Heart left ventricle (tissue), 16 donors: ENCODE data around the gene BANK1. TPM values are rescaled to one million over a fixed set of nuclear protein-coding genes. Genes with fewer than 3 reads are reported as not detected.
"Not testable (repeated sequence)": the region's sequence is repeated elsewhere in the genome, so short reads cannot be mapped to it uniquely, and the experiment has no call there.

Experiments
- ATAC-seq, 4 donors: fragments of 200-7000 bp; cut with Tn5 transposase; one replicate each; pipeline ENCODE4 v1.9.1; 2020 to 2022; ENCODE audit warnings: moderate library complexity in 4 of 4, mild to moderate bottlenecking in 3 of 4, moderate number of reproducible peaks in 1 of 4
- DNase-seq, 5 donors: peaks; one replicate each; pipeline ENCODE4 v3.0.0-alpha.2; 2020
- H3K27ac ChIP-seq, 12 donors: fragments of 200-600 bp; sonication (generic) in 4 of 12; one replicate each; pipeline versions ENCODE4 v1.5.0 to v1.8.0; 2016 to 2022; ENCODE audit warnings: mild to moderate bottlenecking in 2 of 12
- H3K27me3 ChIP-seq, 9 donors: fragments of 200-600 bp; sonication (generic) in 2 of 9; one replicate each; pipeline versions ENCODE4 v1.5.1 to v1.8.0; 2016 to 2022; ENCODE audit warnings: mild to moderate bottlenecking in 3 of 9
- H3K36me3 ChIP-seq, 9 donors: fragments of 200-600 bp; sonication (generic) in 2 of 9; one replicate each; pipeline versions ENCODE4 v1.5.0 to v1.8.0; 2018 to 2022; ENCODE audit warnings: mild to moderate bottlenecking in 2 of 9
- H3K4me1 ChIP-seq, 12 donors: fragments of 200-600 bp; sonication (generic) in 4 of 12; one replicate each; pipeline versions ENCODE4 v1.5.0 to v1.8.0; 2016 to 2022; ENCODE audit warnings: mild to moderate bottlenecking in 3 of 12
- H3K4me3 ChIP-seq, 12 donors: fragments of 200-600 bp; sonication (generic) in 4 of 12; one replicate each; pipeline versions ENCODE4 v1.5.0 to v1.8.0; 2017 to 2022; ENCODE audit warnings: mild to moderate bottlenecking in 9 of 12, moderate library complexity in 4 of 12
- H3K9me3 ChIP-seq, 12 donors: fragments of 200-600 bp; sonication (generic) in 4 of 12; one replicate each; pipeline versions ENCODE4 v1.5.0 to v1.8.0; 2016 to 2022; ENCODE audit warnings: mild to moderate bottlenecking in 1 of 12
- CTCF ChIP-seq, 12 donors: fragments of 200-600 bp; sonication (generic) in 4 of 12; IDR thresholded peaks; one replicate each; pipeline versions ENCODE4 v1.5.0 to v1.8.0; 2018 to 2022; ENCODE audit warnings: antibody characterized with exemption in 12 of 12, mild to moderate bottlenecking in 5 of 12
- POLR2A ChIP-seq, 2 donors: fragments of 450-650 bp; IDR thresholded peaks; one replicate each; pipeline ENCODE4 v1.6.1; 2017; ENCODE audit warnings: antibody characterized with exemption in 2 of 2, mild to moderate bottlenecking in 2 of 2, moderate library complexity in 2 of 2
- WGBS, 4 donors: extraction: QIAGEN DNeasy Blood & Tissue Kit in 2 of 4; methylation state at CpG; one replicate each; pipeline versions ENCODE4 v1.1.5 to v1.1.7; 2013 to 2018; 5-methylcytosine and 5-hydroxymethylcytosine counted together
- intact Hi-C, 10 donors: fragments of 100-400 bp; cut with DNase I; formaldehyde crosslinking; loops; one replicate each; pipeline versions ENCODE4 v1.11.1 to v1.14.2; 2022
- polyA plus RNA-seq, 2 donors: library from polyadenylated mRNA; stranded (reverse); fragments of 200-250 nt; gene quantifications; one replicate each; pipeline ENCODE4 v1.2.3, GENCODE V29; 2013
- total RNA-seq, 9 donors: library from RNA; depleted of rRNA in 2 of 9; stranded (reverse); fragments of >200 nt in 2 of 9; fragmentation: NEBNext Ultra II Directional in 3 of 9; extraction: Animal tissue kit (Norgen Biotek cat#: 25700) in 3 of 9; gene quantifications; one replicate each; pipeline versions ENCODE4 v1.1.0 to v1.2.4, GENCODE V29; 2016 to 2023
- donor health status: ischemic (EF 13 %, LVEDD 7.1; RV severe dilation, severe dysfunction).
- donor health status: healthy with polysubstance abuse.
- donor health status: DM: no; HTN: yes; CAD: no.
- donor health status: DM: no; HTN: no; CAD: no.
- donor health status: ischemic (EF 25% LVEDD 6.9; RV normal size, moderate dysfunction).
- donor health status: ischemic (EF 25% LVEDD 5.7; RV mildly dilated, moderate dysfunction).
- donor health status: healthy.
- donor health status: DM: yes; HTN: yes; CAD: no.
- donor health status: ischemic (EF 35%, LVEDD 5.7; RV mildly dilated, moderate dysfunction).
- donor health status: nonischemic (EF 11% LVEDD 7.7; RV severe dilation, severe dysfunction).
- donor health status: DM: yes; HTN: yes; CAD: no.
- donor health status: PGD.
- donor health status: ischemic (EF 29% LVEDD 5.4; RV normal size, mild dysfunction).
- donor health status: nonischemic (EF 23%, LVEDD 6.1; RV moderate dilation, normal function).

Gene BANK1
- total and polyA plus RNA-seq, 11 donors, result 0.08 to 2.7 (median 0.46) TPM; not detected in 4

- intact Hi-C loops, result no loop called here
- H3K4me3 ChIP-seq, result no peak overlapping the region
- H3K27ac ChIP-seq, result no peak overlapping the region
- no peaks in the 10 kb centered on the region for H3K36me3 ChIP-seq
- no peaks in the 10 kb centered on the region for H3K27me3 ChIP-seq
- H3K9me3 ChIP-seq, result peaks cover 0 to 20% (median 0%) of the 10 kb centered on the region in 12 donors
- H3K4me1 ChIP-seq, result no peaks in the 10 kb centered on the region
- TF ChIP-seq CTCF (IDR thresholded peaks at IDR 0.05), result no peak
- ATAC-seq, result no peak
- 86 to 91% (median 89%) methylated on average over 4 of the region's 4 CpGs for WGBS, 4 donors
- DNase-seq, result no peak
Observed at GRCh38 chr4:101888472-101888871, 97.9 kb downstream of the BANK1 start.

- H3K9me3 ChIP-seq, H3K4me1 ChIP-seq, intact Hi-C loops, H3K27ac ChIP-seq, H3K4me3 ChIP-seq, DNase-seq, H3K27me3 ChIP-seq, H3K36me3 ChIP-seq, ATAC-seq: not testable (repeated sequence)
- WGBS, 4 donors, result 63 to 72% (median 66%) methylated on average over 5 of the region's 5 CpGs
Observed at GRCh38 chr4:101905527-101905926, 115.0 kb downstream of the BANK1 start.

- H3K9me3 ChIP-seq, result peaks cover 0 to 10% (median 0%) of the 10 kb centered on the region in 12 donors
- H3K4me3 ChIP-seq, result no peak overlapping the region
- H3K36me3 ChIP-seq, result no peaks in the 10 kb centered on the region
- TF ChIP-seq CTCF (IDR thresholded peaks at IDR 0.05), result no peak
- TF ChIP-seq POLR2A (IDR thresholded peaks at IDR 0.05), result no peak
- intact Hi-C loops, result no loop called here
- no peaks in the 10 kb centered on the region for H3K27me3 ChIP-seq
- ATAC-seq, result no peak
- WGBS, 4 donors, result 83 to 86% (median 85%) methylated on average over 4 of the region's 4 CpGs
- no peak for DNase-seq
- H3K27ac ChIP-seq, result no peak overlapping the region
- H3K4me1 ChIP-seq, result no peaks in the 10 kb centered on the region
Observed at GRCh38 chr4:101910786-101911373, 120.3 kb downstream of the BANK1 start.

GRCh38 chr4:101911616-101912015, 121.1 kb downstream of the BANK1 start:
- Histone ChIP-seq H3K9me3 (peaks cover 0 to 10% (median 0%) of the 10 kb centered on the region in 12 donors), H3K36me3 (no peaks in the 10 kb centered on the region), H3K4me3 (no peak overlapping the region), H3K4me1 (no peaks in the 10 kb centered on the region), H3K27ac (no peak overlapping the region), H3K27me3 (no peaks in the 10 kb centered on the region)
- intact Hi-C loops, result no loop called here
- DNase-seq (no peak), ATAC-seq (no peak)
- TF ChIP-seq CTCF (IDR thresholded peaks at IDR 0.05), result no peak
- no peak for TF ChIP-seq POLR2A (IDR thresholded peaks at IDR 0.05)

- Histone ChIP-seq H3K27me3 (no peaks in the 10 kb centered on the region), H3K36me3 (no peaks in the 10 kb centered on the region), H3K27ac (no peak overlapping the region), H3K4me3 (no peak overlapping the region), H3K4me1 (no peaks in the 10 kb centered on the region), H3K9me3 (peaks cover 0 to 10% (median 0%) of the 10 kb centered on the region in 12 donors)
- intact Hi-C loops, result no loop called here
- TF ChIP-seq CTCF (IDR thresholded peaks at IDR 0.05) (no peak), POLR2A (IDR thresholded peaks at IDR 0.05) (no peak)
- DNase-seq (no peak), ATAC-seq (no peak)
Observed at GRCh38 chr4:101914761-101915160, 124.2 kb downstream of the BANK1 start.
